Stromal cell of bone marrow (primary cell): ENCODE results near the gene CABP1.
"Not testable (repeated sequence)": the region's sequence is repeated elsewhere in the genome, so short reads cannot be mapped to it uniquely, and the experiment has no call there.

ENCODE experiments used
- DNase-seq: peaks from one replicate; pipeline ENCODE4 v3.0.0-alpha.2; 2012; ENCODE audit warnings: low read depth

CABP1 gene

GRCh38 chr12:120668091-120668867, 27.9 kb downstream of the CABP1 start:
- DNase-seq: no peak

DNA sequence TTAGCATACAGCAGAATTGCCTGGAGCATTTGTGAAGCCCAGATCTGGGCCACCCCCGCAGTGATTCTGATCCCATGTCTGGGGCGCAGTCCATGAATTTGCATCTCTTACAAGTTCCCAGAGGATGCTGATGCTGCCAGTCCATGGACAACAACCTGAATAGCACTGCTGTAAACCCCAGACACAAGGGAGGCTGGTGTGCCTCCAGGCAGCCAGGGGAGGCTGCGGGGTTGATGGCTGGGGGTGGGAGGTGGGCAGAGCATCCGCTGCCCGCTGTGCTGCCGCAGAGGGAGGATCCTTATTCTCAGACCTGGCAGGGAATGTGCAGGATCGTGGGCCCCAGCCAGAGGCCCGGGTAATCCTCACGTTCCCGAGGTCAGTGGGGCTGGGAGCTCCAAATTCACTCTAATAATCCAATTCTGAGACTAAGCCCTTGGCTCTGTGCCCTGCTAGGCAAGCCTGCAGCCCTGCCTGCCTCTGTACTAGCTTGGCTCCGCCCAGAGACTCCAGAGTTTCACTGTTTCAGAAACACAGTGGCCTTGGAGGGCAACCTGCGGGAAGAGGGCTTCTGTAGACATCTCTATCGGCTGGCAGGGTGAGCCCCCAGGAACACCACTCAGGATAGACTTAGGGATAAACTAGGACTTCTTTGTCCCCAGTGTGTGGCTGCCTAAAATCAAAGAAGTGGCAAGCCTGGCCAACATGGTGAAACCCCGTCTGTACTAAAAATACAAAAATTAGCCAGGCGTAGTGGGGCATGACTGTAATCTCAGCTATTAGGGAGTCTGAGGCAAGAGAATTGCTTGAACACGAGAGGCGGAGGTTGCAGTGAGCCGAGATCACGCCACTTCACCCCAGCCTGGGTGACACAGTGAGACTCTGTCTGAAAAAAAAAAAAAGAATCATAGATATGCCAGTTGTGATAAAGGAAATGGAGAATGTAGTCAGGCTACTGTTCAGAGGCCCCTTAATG, 28.7 kb downstream of the CABP1 start:
- DNase-seq: peak; percentile 29

GRCh38 chr12:120670237-120670636, 29.8 kb downstream of the CABP1 start:
- DNase-seq: not testable (repeated sequence)

GRCh38 chr12:120670667-120671066, 30.2 kb downstream of the CABP1 start:
- DNase-seq: no peak

GRCh38 chr12:120674097-120674636, 33.7 kb downstream of the CABP1 start:
- no peak for DNase-seq

GRCh38 chr12:120677765-120678473, 37.5 kb downstream of the CABP1 start:
- no peak for DNase-seq

GRCh38 chr12:120678572-120678971, 38.1 kb downstream of the CABP1 start:
- DNase-seq: no peak

- no peak for DNase-seq
These were observed 39.8 kb downstream of the CABP1 start for GRCh38 chr12:120680165-120680738.

GRCh38 chr12:120684523-120684932, 44.1 kb downstream of the CABP1 start:
- DNase-seq: no peak

DNA sequence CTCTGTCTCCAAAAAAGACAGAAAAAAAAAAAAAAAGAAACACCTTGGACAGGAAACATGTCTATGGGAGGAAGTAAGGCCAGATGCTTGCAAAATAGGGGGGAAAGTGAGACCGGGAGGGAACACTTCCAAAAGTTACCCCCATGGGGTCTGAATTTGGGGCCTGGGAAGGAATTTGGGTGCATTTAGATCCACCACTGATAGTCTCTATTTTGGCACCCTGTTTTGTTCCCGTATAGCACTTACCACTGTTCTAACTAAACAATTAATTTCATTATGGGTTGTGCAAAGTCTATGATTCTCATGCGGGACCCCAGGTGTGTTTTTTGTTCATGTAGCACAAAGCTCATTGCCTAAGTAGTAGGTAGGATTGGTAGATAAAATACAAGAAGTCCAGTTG, 45.1 kb downstream of the CABP1 start:
- no peak for DNase-seq

- peak; percentile 90 for DNase-seq
These were observed 45.8 kb downstream of the CABP1 start for GRCh38 chr12:120686151-120686689.

GRCh38 chr12:120686690-120687577, 46.5 kb downstream of the CABP1 start, which contains the start of gene MLEC:
MLEC (plus strand) TSS chr12:120687149; CDS start chr12:120687297, 148 bp downstream.
- DNase-seq: peak; percentile 95

DNA sequence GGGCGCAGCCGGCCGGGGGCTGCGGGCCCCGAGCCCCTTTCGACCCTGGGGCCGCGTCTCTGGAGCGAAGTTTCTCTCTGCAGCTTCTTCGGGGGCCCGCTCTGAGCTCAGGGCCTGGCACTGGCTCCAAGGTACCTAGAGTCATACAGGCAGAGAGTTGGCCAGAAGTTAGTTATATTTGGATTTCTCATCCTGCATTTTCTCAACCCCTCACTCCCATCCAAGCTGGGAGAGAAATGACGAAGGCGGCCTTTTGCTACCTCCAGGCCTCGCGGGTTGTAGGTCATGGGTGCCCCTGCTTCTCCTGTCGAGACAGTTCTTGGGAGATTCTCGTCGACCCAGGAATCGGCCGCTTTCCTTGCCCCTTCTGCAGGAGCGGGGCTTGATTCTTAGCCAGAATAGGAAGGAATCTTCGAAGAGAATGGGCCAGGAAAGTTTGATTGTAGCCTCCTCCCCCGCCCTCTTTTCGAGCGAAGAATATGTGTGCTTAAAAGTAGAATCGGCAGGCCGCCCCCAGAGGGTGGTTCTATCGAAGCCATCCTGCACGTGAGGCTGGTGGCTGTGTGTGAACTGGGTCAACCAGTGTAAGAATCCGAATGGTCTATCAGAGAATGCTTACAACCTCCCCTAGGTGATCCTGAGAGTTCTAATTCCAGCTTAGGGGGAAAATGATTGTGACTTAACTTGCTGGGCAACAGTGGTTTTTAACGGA, 47.3 kb downstream of the CABP1 start:
- no peak for DNase-seq

DNA sequence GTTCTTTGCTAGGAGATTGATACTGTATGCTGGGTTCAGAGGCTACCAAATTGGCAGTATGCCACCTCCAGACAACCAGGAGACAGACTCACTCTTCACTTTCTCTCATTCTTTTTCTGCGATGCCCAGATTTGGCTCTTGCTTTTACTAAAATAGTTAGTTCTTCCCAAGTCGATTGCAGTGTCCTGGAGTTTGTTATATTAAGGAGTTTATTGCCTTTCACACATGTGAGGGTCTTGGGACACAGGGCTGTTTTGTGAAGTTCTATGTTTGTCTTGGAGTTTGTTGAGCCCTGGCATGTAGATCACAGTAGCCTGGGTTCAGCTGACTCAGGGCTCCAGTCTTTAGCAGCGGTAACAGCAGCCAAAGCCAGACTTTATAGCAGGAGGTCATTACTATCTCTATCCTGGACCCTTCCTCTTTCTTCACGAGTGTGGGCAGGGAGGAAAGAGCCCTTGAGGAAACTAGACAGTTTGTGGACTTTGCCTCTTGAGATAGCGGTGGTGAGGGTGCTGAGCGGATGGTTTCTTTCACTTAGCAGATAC, 48.2 kb downstream of the CABP1 start:
- no peak for DNase-seq

GRCh38 chr12:120689397-120690082, 49.1 kb downstream of the CABP1 start:
- no peak for DNase-seq

- no peak for DNase-seq
These were observed 49.6 kb downstream of the CABP1 start for GRCh38 chr12:120690083-120690450.

GRCh38 chr12:120690978-120691377, 50.6 kb downstream of the CABP1 start:
- no peak for DNase-seq

DNA sequence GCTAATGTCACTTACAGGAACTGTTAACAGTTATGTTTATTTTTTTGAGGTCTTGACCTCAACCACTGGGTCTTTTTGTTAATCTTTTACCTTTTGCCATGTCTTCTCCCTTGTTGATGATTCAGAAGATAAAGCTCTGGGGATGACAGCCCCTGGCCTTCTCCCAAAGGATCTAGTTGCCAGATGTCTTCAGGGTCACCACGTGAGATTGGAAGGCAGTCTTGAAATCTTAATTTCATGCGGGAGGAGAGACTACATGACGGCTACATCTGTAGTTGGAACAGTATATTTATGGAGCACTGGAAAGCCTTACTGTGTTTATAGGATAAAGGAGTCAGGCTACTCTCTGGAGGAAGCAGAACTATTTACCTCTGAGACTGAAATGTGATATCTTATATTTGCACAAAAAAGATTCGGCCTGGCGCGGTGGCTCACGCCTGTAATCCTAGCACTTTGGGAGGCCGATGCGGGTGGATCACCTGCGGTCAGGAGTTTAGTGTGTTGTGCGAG, 52.2 kb downstream of the CABP1 start:
- DNase-seq: no peak
